ENCODE data around the gene CD247.

- no peak for TF ChIP-seq CTCF (IDR thresholded peaks at IDR 0.05)
- TF ChIP-seq POLR2AphosphoS5 (IDR thresholded peaks at IDR 0.05; ENCODE audit: low read depth, low read length) = no peak
- TF ChIP-seq SIN3A (IDR thresholded peaks at IDR 0.05; ENCODE audit: borderline replicate concordance, insufficient read depth, low read depth, low read length) = no peak
- TF ChIP-seq TCF7L2 (IDR thresholded peaks at IDR 0.05; ENCODE audit: low read depth, low read length) = no peak
- TF ChIP-seq REST (IDR thresholded peaks at IDR 0.05; ENCODE audit: insufficient read depth in 1 of 2, low read depth in 2 of 2, low read length in 1 of 2) = no peak
Observed at GRCh38 chr1:167430134-167430848, 88.0 kb downstream of the CD247 start.

Measured in Panc1 (cell line).